Measurements from ENCODE around the gene ZNF695.

GRCh38 chr1:246969621-246970020, 38.2 kb downstream of the ZNF695 start:
- no peak for TF ChIP-seq SIN3A (IDR thresholded peaks at IDR 0.05; ENCODE audit: borderline replicate concordance in 2 of 2, control insufficient read depth in 1 of 2, low read depth in 2 of 2, low read length in 2 of 2)
- TF ChIP-seq CHCHD3 (CRISPR knock-in tag; IDR thresholded peaks at IDR 0.05): no peak
- TF ChIP-seq CTCF (IDR thresholded peaks at IDR 0.05 in 2 of 3, conservative IDR thresholded peaks at IDR 0.05 in 1 of 3; ENCODE audit: insufficient read depth in 2 of 3, low read depth in 1 of 3, low read length in 3 of 3): no peak
- no peak for TF ChIP-seq NR2C1 (IDR thresholded peaks at IDR 0.05)
- no peak for TF ChIP-seq NR2C1 (tag; IDR thresholded peaks at IDR 0.05)
- TF ChIP-seq ZNF384 (IDR thresholded peaks at IDR 0.05; ENCODE audit: low read depth, low read length): no peak
- no peak for TF ChIP-seq ZNF184 (CRISPR knock-in tag; IDR thresholded peaks at IDR 0.05)
- no peak for TF ChIP-seq MAFK (IDR thresholded peaks at IDR 0.05; ENCODE audit: low read length)
- no peak for TF ChIP-seq JUND (IDR thresholded peaks at IDR 0.05; ENCODE audit: borderline replicate concordance, low read depth, low read length)
- TF ChIP-seq JUND (tag; IDR thresholded peaks at IDR 0.05; ENCODE audit: borderline replicate concordance, low read depth, low read length): no peak
- no peak for TF ChIP-seq USF2 (CRISPR knock-in tag; IDR thresholded peaks at IDR 0.05)

All from K562 (cell line).